ENCODE data around the gene PDCD2L. TPM values are rescaled to one million over a fixed set of nuclear protein-coding genes. Genes with fewer than 3 reads are reported as not detected.

PDCD2L gene
- total RNA-seq, 2 donors from 2014 or later = 15.5 to 16.2 TPM

GRCh38 chr19:34359140-34359953 lies 44.9 kb upstream of the PDCD2L start:
- TF ChIP-seq POLR2AphosphoS5 (IDR thresholded peaks at IDR 0.05) (peak; percentile 96), POLR2A (IDR thresholded peaks at IDR 0.05) (peak; percentile 50)
- TF ChIP-seq, protein P1, sequence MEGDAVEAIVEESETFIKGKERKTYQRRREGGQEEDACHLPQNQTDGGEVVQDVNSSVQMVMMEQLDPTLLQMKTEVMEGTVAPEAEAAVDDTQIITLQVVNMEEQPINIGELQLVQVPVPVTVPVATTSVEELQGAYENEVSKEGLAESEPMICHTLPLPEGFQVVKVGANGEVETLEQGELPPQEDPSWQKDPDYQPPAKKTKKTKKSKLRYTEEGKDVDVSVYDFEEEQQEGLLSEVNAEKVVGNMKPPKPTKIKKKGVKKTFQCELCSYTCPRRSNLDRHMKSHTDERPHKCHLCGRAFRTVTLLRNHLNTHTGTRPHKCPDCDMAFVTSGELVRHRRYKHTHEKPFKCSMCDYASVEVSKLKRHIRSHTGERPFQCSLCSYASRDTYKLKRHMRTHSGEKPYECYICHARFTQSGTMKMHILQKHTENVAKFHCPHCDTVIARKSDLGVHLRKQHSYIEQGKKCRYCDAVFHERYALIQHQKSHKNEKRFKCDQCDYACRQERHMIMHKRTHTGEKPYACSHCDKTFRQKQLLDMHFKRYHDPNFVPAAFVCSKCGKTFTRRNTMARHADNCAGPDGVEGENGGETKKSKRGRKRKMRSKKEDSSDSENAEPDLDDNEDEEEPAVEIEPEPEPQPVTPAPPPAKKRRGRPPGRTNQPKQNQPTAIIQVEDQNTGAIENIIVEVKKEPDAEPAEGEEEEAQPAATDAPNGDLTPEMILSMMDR (IDR thresholded peaks at IDR 0.05) = peak in 3 of 4 experiments; percentile 65 to 75 (median 66)
- Histone ChIP-seq H3K27ac (peak overlapping the region; percentile 76 to 87), H3K27me3 (replicated peaks; ENCODE audit: insufficient read depth) (no peaks in the 10 kb centered on the region), H3K9me3 (no peaks in the 10 kb centered on the region), H3K4me1 (replicated peaks) (peaks cover 4% of the 10 kb centered on the region), H3K4me3 (peak overlapping the region; percentile 31 to 32), H3K36me3 (no peaks in the 10 kb centered on the region)
- DNase-seq (ENCODE audit: low spot score) = peak; percentile 93
- intact Hi-C loops (cut with DNase I) = no loop called here
- 4% methylated on average over 61 of the region's 61 CpGs for WGBS

- intact Hi-C loops (cut with DNase I) = no loop called here
- WGBS = 71% methylated on average over 7 of the region's 7 CpGs
- Histone ChIP-seq H3K36me3 (no peaks in the 10 kb centered on the region), H3K4me1 (replicated peaks) (peaks cover 4% of the 10 kb centered on the region), H3K27ac (peak overlapping the region; percentile 76 to 87), H3K4me3 (peak overlapping the region in 1 of 2 donors; percentile 31), H3K27me3 (replicated peaks; ENCODE audit: insufficient read depth) (no peaks in the 10 kb centered on the region), H3K9me3 (no peaks in the 10 kb centered on the region)
- no peak for DNase-seq (ENCODE audit: low spot score)
- TF ChIP-seq, protein P1 (IDR thresholded peaks at IDR 0.05) = no peak
- TF ChIP-seq POLR2A (IDR thresholded peaks at IDR 0.05) (no peak), POLR2AphosphoS5 (IDR thresholded peaks at IDR 0.05) (no peak)
Measured at GRCh38 chr19:34359954-34360315, 44.3 kb upstream of the PDCD2L start.

DNA sequence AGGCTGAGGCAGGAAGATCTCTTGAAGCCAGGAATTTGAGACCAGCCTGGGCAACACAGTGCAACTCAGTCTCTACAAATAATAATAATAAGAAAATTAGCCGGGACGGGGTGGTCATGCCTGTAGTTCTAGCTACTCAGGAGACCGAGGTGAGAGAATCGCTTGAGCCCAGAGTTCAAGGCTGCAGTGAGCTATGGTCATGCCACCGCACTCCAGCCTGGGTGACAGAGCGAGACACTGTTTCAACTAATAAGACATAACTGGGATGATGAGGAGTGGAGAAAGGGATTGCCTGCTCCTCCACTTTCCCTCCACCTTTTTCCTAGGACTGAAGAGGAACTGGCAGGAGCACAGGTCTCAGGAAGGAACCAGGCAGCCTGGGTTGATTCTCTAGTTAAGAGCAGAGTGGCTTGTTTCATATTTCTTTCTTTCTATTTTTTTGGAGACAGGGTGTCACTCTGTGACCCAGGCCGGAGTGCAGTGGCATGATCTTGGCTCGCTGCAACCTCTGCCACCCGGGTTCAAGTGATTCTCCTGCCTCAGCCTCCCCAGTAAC lies 43.8 kb upstream of the PDCD2L start:
- TF ChIP-seq POLR2AphosphoS5 (IDR thresholded peaks at IDR 0.05) = no peak
- TF ChIP-seq POLR2A (IDR thresholded peaks at IDR 0.05) = no peak
- TF ChIP-seq, protein P1 (IDR thresholded peaks at IDR 0.05) = no peak
- intact Hi-C loops (cut with DNase I) = no loop called here
- WGBS = 96% methylated on average over 9 of the region's 9 CpGs
- Histone ChIP-seq H3K4me1 (replicated peaks) (peaks cover 4% of the 10 kb centered on the region), H3K27me3 (replicated peaks; ENCODE audit: insufficient read depth) (no peaks in the 10 kb centered on the region), H3K4me3 (no peak overlapping the region), H3K36me3 (no peaks in the 10 kb centered on the region), H3K9me3 (no peaks in the 10 kb centered on the region), H3K27ac (peak overlapping the region in 1 of 2 donors; percentile 87)
- no peak for DNase-seq (ENCODE audit: low spot score)

- Histone ChIP-seq H3K9me3 (no peaks in the 10 kb centered on the region), H3K4me1 (replicated peaks) (peaks cover 4% of the 10 kb centered on the region), H3K27me3 (replicated peaks; ENCODE audit: insufficient read depth) (no peaks in the 10 kb centered on the region), H3K36me3 (peaks cover 0 to 7% of the 10 kb centered on the region in 2 donors), H3K27ac (no peak overlapping the region), H3K4me3 (no peak overlapping the region)
- TF ChIP-seq POLR2A (IDR thresholded peaks at IDR 0.05) = no peak
- TF ChIP-seq POLR2AphosphoS5 (IDR thresholded peaks at IDR 0.05) = no peak
- intact Hi-C loops (cut with DNase I) = no loop called here
- no peak for DNase-seq (ENCODE audit: low spot score)
- 72% methylated on average over 3 of the region's 3 CpGs for WGBS
Measured at GRCh38 chr19:34362679-34363069, 41.5 kb upstream of the PDCD2L start.

GRCh38 chr19:34363094-34363493 lies 41.1 kb upstream of the PDCD2L start:
- H3K36me3 ChIP-seq = peaks cover 0 to 11% of the 10 kb centered on the region in 2 donors
- no peak overlapping the region for H3K27ac ChIP-seq
- peaks cover 4% of the 10 kb centered on the region for H3K4me1 ChIP-seq (replicated peaks)
- no peak for TF ChIP-seq POLR2AphosphoS5 (IDR thresholded peaks at IDR 0.05)
- no peak for TF ChIP-seq POLR2A (IDR thresholded peaks at IDR 0.05)
- TF ChIP-seq, protein P1 (IDR thresholded peaks at IDR 0.05) = no peak
- H3K27me3 ChIP-seq (replicated peaks; ENCODE audit: insufficient read depth) = no peaks in the 10 kb centered on the region
- 72% methylated on average over 4 of the region's 4 CpGs for WGBS
- no peaks in the 10 kb centered on the region for H3K9me3 ChIP-seq
- no peak overlapping the region for H3K4me3 ChIP-seq
- DNase-seq (ENCODE audit: low spot score) = no peak
- intact Hi-C loops (cut with DNase I) = no loop called here
